H9 (cell line): ENCODE measurements around the gene RGL4. TPM values are rescaled to one million over a fixed set of nuclear protein-coding genes. Genes with fewer than 3 reads are reported as not detected.

Experiments used
- DNase-seq: peaks from one replicate; pipeline ENCODE4 v3.0.0-alpha.2; 2017
- H2AFZ ChIP-seq: one replicate; pipeline ENCODE4 v1.6.1; 2013; ENCODE audit warnings: mild to moderate bottlenecking, low read length, control low read depth, moderate library complexity
- H2AK5ac ChIP-seq: 2 replicates; pipeline ENCODE4 v1.6.1; 2013; ENCODE audit warnings: low read length, control low read depth, mixed read lengths; ENCODE audit not compliant: insufficient read length
- H2BK120ac ChIP-seq: one replicate; pipeline ENCODE4 v1.6.1; 2013; ENCODE audit warnings: low read depth, mild to moderate bottlenecking, low read length, control low read depth, inconsistent platforms; ENCODE audit not compliant: poor library complexity, severe bottlenecking
- H2BK12ac ChIP-seq: 2 replicates; pipeline ENCODE4 v1.6.1; 2013; ENCODE audit warnings: low read length, control low read depth, mixed read lengths, low read depth; ENCODE audit not compliant: insufficient read length
- H2BK15ac ChIP-seq: 2 replicates; pipeline ENCODE4 v1.6.1; 2013; ENCODE audit warnings: low read depth, low read length, control low read depth
- H2BK20ac ChIP-seq: one replicate; pipeline ENCODE4 v1.6.1; 2013; ENCODE audit warnings: low read depth, mild to moderate bottlenecking, low read length, control low read depth, inconsistent platforms; ENCODE audit not compliant: poor library complexity, severe bottlenecking
- H2BK5ac ChIP-seq: 2 replicates; pipeline ENCODE4 v1.6.1; 2013; ENCODE audit warnings: low read length, control low read depth, mixed read lengths; ENCODE audit not compliant: insufficient read length
- H3K14ac ChIP-seq: 2 replicates; pipeline ENCODE4 v1.6.1; 2013; ENCODE audit warnings: low read length, control low read depth; ENCODE audit not compliant: insufficient read depth
- H3K18ac ChIP-seq: 2 replicates; pipeline ENCODE4 v1.6.1; 2013; ENCODE audit warnings: low read depth, mild to moderate bottlenecking, mixed read lengths, low read length, control low read depth; ENCODE audit not compliant: insufficient read length
- H3K23ac ChIP-seq: 2 replicates; pipeline ENCODE4 v1.6.1; 2013; ENCODE audit warnings: low read length, control low read depth, mixed read lengths, low read depth; ENCODE audit not compliant: insufficient read length
- H3K23me2 ChIP-seq: 2 replicates; pipeline ENCODE4 v1.6.1; 2013; ENCODE audit warnings: low read depth, mild to moderate bottlenecking, mixed read lengths, low read length, control low read depth; ENCODE audit not compliant: insufficient read length, poor library complexity, severe bottlenecking
- H3K27ac ChIP-seq: 2 replicates; pipeline ENCODE4 v1.5.1; 2013; ENCODE audit warnings: low read length, control low read depth, mixed read lengths, low read depth; ENCODE audit not compliant: insufficient read length
- H3K27me3 ChIP-seq: 2 replicates; pipeline ENCODE4 v1.6.1; 2013; ENCODE audit warnings: low read length, control low read depth, inconsistent platforms; ENCODE audit not compliant: insufficient read depth
- H3K4ac ChIP-seq: 2 replicates; pipeline ENCODE4 v1.6.1; 2013; ENCODE audit warnings: low read depth, mild to moderate bottlenecking, control low read depth, inconsistent platforms, low read length, moderate library complexity
- H3K4me1 ChIP-seq: 2 replicates; pipeline ENCODE4 v1.6.1; 2013; ENCODE audit warnings: low read length, control low read depth, inconsistent platforms; ENCODE audit not compliant: insufficient read depth
- H3K4me2 ChIP-seq: 2 replicates; pipeline ENCODE4 v1.6.1; 2013; ENCODE audit warnings: low read length, control low read depth, mixed read lengths; ENCODE audit not compliant: insufficient read length, insufficient read depth
- H3K56ac ChIP-seq: 2 replicates; pipeline ENCODE4 v1.6.1; 2013; ENCODE audit warnings: low read depth, mild to moderate bottlenecking, mixed read lengths, low read length, control low read depth; ENCODE audit not compliant: insufficient read length
- H3K79me1 ChIP-seq: 2 replicates; pipeline ENCODE4 v1.6.1; 2013; ENCODE audit warnings: low read depth, mild to moderate bottlenecking, moderate library complexity, low read length, control low read depth, inconsistent platforms; ENCODE audit not compliant: insufficient read depth, poor library complexity, severe bottlenecking
- H3K79me2 ChIP-seq: 2 replicates; pipeline ENCODE4 v1.6.1; 2013; ENCODE audit warnings: low read length, control low read depth, inconsistent platforms; ENCODE audit not compliant: insufficient read depth
- H3K9ac ChIP-seq: 2 replicates; pipeline ENCODE4 v1.6.1; 2013; ENCODE audit warnings: low read length, control low read depth, mixed read lengths; ENCODE audit not compliant: insufficient read length; ENCODE audit errors: extremely low read depth
- H3K9me3 ChIP-seq: one replicate; pipeline ENCODE4 v1.6.1; 2013; ENCODE audit warnings: low read depth, low read length, inconsistent platforms; ENCODE audit not compliant: control insufficient read depth
- H3T11ph ChIP-seq: one replicate; pipeline ENCODE4 v1.6.1; 2013; ENCODE audit warnings: mild to moderate bottlenecking, low read length, control low read depth, inconsistent platforms
- H4K20me1 ChIP-seq: one replicate; pipeline ENCODE4 v1.6.1; 2013; ENCODE audit not compliant: control insufficient read depth, insufficient read length, insufficient read depth
- H4K5ac ChIP-seq: 2 replicates; pipeline ENCODE4 v1.6.1; 2013; ENCODE audit warnings: low read depth, mild to moderate bottlenecking, mixed read lengths, low read length, control low read depth; ENCODE audit not compliant: insufficient read length
- H4K8ac ChIP-seq: replicated peaks from 2 replicates; pipeline ENCODE4 v1.6.1; 2013; ENCODE audit warnings: low read length, control low read depth, mixed read lengths, low read depth; ENCODE audit not compliant: insufficient read length
- H4K91ac ChIP-seq: 2 replicates; pipeline ENCODE4 v1.6.1; 2013; ENCODE audit warnings: low read depth, mild to moderate bottlenecking, moderate library complexity, mixed read lengths, low read length, control low read depth; ENCODE audit not compliant: insufficient read length
- H3K27ac Mint-ChIP-seq, 3 experiments: 2 replicates in 2 of 3; 3 replicates in 1 of 3; pipeline ENCODE4 v1.8.0; 2020 to 2021; ENCODE audit warnings: mixed read lengths in 3 of 3, mild to moderate bottlenecking in 1 of 3, moderate library complexity in 1 of 3
- H3K27me3 Mint-ChIP-seq: 2 replicates; pipeline ENCODE4 v1.8.0; 2021; ENCODE audit warnings: low read depth, mild to moderate bottlenecking, moderate library complexity, mixed read lengths
- H3K36me3 Mint-ChIP-seq, 3 experiments: 2 replicates in 2 of 3; 3 replicates in 1 of 3; pipeline ENCODE4 v1.8.0; 2020 to 2021; ENCODE audit warnings: low read depth in 3 of 3, mixed read lengths in 3 of 3; ENCODE audit not compliant: insufficient read depth in 1 of 3
- H3K4me1 Mint-ChIP-seq, 2 experiments: 2 replicates each; pipeline ENCODE4 v1.8.0; 2020; ENCODE audit warnings: mixed read lengths in 2 of 2
- H3K4me3 Mint-ChIP-seq, 2 experiments: 2 replicates in 1 of 2; 3 replicates in 1 of 2; pipeline ENCODE4 v1.8.0; 2020 to 2021; ENCODE audit warnings: mild to moderate bottlenecking in 2 of 2, mixed read lengths in 2 of 2, moderate library complexity in 1 of 2
- H3K9me3 Mint-ChIP-seq, 2 experiments: 2 replicates in 1 of 2; 3 replicates in 1 of 2; pipeline ENCODE4 v1.8.0; 2020; ENCODE audit warnings: mild to moderate bottlenecking in 2 of 2, mixed read lengths in 2 of 2, moderate library complexity in 1 of 2
- WGBS: extraction: QIAGEN DNeasy Blood & Tissue Kit; methylation state at CpG from one replicate; pipeline ENCODE4 v1.1.7; 2013; ENCODE audit warnings: missing lambda C conversion rate, low lambda C conversion rate, mixed read lengths; ENCODE audit not compliant: insufficient read length; ENCODE audit errors: extremely low coverage; 5-methylcytosine and 5-hydroxymethylcytosine counted together
- total RNA-seq: library from RNA; stranded (reverse); gene quantifications from 2 replicates; pipeline ENCODE4 v1.2.1, GENCODE V29; 2021
- TF ChIP-seq, protein P1 (sequence below): fragments of 200-600 bp; sonication (generic); conservative IDR thresholded peaks from 3 replicates; pipeline ENCODE4 v1.8.0; 2021; ENCODE audit warnings: antibody characterized with exemption, mild to moderate bottlenecking

RGL4 gene
- total RNA-seq, 1 experiment from 2014 or later: not detected

DNA sequence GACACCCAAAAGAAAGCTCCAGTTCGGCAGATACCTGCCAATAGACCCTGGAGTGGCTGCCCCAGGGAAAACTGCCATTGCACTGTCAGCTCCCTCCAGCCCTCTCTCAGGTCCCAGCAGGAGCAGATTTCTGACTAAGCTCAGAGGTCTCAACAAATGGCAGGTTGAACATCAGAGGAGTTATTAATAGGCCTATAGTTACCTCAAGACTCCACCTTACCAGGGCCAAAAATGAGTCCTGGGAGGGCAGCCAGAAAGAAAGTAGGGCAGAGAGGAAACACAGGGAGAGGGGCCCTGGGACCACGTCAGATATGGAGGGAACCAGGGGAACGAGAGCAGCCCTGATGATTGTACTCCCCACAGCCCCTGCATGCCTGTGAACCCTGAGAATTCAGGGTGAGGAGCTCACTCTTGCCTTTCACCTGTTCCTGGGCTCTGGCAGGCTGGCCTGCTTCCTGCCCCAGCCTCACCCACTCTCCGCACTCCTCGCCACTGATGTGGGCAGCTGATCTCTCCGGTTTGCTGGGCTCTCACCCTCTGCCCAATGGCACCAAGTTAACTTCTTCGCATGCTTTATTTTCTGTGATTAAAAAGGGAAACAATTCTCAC, 4.3 kb upstream of the RGL4 start:
- Histone ChIP-seq H2BK120ac (no peak overlapping the region), H2BK15ac (no peak overlapping the region), H3K27me3 (no peaks in the 10 kb centered on the region), H3K18ac (no peak overlapping the region), H4K5ac (no peak overlapping the region), H3K4ac (no peak overlapping the region), H2BK20ac (no peak overlapping the region), H3K4me2 (no peak overlapping the region), H2AK5ac (no peak overlapping the region), H3K23me2 (peaks cover 2% of the 10 kb centered on the region), H3K4me1 (no peaks in the 10 kb centered on the region), H3K14ac (no peak overlapping the region; the same call in 1 of the 2 replicates), H3K9me3 (no peaks in the 10 kb centered on the region), H3K27ac (no peak overlapping the region), H3K56ac (no peak overlapping the region), H2BK5ac (no peak overlapping the region), H4K8ac (no peak overlapping the region), H4K91ac (no peak overlapping the region), H3K23ac (no peak overlapping the region), H3K79me1 (no peaks in the 10 kb centered on the region), H4K20me1 (peaks cover 3% of the 10 kb centered on the region), H2AFZ (no peak overlapping the region), H3K9ac (no peak overlapping the region), H3T11ph (no peak overlapping the region), H3K79me2 (no peaks in the 10 kb centered on the region), H2BK12ac (no peak overlapping the region)
- H3K4me1 Mint-ChIP-seq: no peaks in the 10 kb centered on the region
- WGBS: no CpG with 5 or more reads among the region's 7 CpGs
- no peak for DNase-seq
- H3K9me3 Mint-ChIP-seq: no peaks in the 10 kb centered on the region
- H3K36me3 Mint-ChIP-seq: peaks cover 17 to 36% (median 26%) of the 10 kb centered on the region in 3 experiments
- no peak overlapping the region for H3K4me3 Mint-ChIP-seq
- no peaks in the 10 kb centered on the region for H3K27me3 Mint-ChIP-seq
- no peak overlapping the region; a peak in 2 of 7 replicates for H3K27ac Mint-ChIP-seq
- TF ChIP-seq, protein P1, sequence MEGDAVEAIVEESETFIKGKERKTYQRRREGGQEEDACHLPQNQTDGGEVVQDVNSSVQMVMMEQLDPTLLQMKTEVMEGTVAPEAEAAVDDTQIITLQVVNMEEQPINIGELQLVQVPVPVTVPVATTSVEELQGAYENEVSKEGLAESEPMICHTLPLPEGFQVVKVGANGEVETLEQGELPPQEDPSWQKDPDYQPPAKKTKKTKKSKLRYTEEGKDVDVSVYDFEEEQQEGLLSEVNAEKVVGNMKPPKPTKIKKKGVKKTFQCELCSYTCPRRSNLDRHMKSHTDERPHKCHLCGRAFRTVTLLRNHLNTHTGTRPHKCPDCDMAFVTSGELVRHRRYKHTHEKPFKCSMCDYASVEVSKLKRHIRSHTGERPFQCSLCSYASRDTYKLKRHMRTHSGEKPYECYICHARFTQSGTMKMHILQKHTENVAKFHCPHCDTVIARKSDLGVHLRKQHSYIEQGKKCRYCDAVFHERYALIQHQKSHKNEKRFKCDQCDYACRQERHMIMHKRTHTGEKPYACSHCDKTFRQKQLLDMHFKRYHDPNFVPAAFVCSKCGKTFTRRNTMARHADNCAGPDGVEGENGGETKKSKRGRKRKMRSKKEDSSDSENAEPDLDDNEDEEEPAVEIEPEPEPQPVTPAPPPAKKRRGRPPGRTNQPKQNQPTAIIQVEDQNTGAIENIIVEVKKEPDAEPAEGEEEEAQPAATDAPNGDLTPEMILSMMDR: no peak
